HG03342 (cell line): ENCODE data around the gene PGK2.

Experiments
- ATAC-seq: cut with Tn5 transposase; IDR thresholded peaks from one replicate; pipeline ENCODE4 v1.9.1; 2021; ENCODE audit warnings: mild to moderate bottlenecking, moderate library complexity; ENCODE audit not compliant: unreplicated experiment

Gene PGK2

DNA sequence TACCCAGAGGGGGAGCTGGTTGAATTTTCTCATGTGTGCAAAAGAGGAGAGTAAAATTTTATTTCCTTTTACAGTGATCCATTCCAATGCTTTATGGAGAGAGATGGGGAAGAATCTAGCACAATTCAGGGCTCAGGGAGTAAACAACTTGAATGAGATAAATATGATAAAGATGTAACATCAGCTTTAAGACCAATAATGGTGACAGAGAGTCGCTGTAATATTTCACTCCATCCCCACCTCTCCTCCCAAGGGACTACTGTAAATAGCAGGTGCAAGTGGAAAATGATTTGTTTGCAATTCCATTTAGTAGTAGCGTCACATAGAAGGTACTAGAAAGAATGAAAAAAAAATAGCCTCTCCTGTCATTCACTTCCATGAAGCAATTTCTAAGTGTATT, 47.7 kb downstream of the PGK2 start:
- ATAC-seq: no peak

DNA sequence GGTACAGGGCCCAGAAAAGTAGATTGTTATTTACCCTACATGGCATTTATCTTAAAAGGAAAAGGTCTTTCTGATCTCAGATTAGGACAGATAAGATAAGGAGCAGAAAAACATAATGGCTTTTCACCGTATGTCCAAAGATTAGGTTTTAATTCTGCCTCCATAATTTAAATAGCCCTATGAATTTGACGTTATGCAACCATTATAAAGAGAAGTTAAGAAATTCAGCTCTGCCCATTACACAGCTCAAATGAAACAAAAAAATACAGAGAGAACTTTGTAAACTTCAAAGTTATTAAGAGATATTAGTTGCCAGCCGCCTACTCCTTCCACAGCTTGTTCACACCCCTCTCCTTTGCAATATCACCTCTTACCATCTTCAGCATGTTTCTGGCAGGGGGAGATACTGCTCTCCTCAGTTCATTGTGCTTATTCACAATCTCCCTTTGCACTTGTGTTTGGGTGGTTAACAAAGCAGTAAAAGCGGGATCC, 51.0 kb downstream of the PGK2 start:
- ATAC-seq: no peak
